Measurements from ENCODE around the gene RNF151.
A peak's percentile ranks its signal among the peaks of the same experiment; 100 is the strongest.

DNA sequence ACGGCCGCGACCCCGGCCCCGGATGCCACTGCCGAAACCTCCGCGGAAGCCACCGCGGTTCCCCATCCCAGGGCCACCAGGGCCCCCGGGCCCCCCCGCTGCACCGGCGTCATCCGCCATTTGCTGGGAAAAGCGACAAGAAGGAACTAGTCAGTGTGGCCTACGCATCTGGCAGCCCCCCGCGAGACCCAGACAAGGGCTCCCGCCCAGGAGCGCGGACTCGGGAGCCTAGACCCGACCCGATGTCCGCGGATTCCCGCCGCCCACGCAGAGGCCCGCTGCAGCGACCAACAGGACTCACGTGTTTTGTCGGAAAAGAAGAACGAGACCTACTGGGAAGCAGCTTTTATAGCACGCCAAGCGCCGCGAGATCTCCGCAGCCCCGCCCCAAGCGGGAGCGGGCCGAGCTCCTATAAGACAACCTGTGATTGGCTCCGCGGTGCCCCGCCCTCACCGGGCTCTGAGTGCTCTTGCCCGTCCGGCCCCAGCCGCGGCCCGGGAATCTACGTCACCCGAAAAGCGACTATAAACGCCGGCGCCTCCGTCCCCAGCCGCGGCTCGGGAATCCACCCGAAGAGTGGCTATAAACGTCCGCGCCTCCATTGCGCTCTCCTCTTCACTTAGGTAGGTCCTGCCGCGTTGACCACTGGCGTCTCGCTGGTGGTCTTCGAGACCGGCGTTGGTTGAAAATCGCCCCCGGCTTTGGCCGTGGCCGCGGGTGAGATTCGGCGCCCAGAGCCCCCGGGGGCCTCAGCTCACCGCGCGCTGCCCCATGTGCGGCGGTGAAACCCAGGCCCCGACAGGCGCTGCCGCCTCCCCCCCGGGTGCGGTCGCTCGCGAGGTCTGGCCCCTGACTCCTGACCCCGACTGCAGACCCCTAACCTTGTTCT lies 1.9 kb upstream of the RNF151 start, which contains the start of gene RPS2:
- TF ChIP-seq POLR2AphosphoS5 (IDR thresholded peaks at IDR 0.05; ENCODE audit: borderline replicate concordance, low read depth, low read length): peak; percentile 100
- TF ChIP-seq EZH2 (IDR thresholded peaks at IDR 0.05): no peak
- TF ChIP-seq FOXP2 (optimal IDR thresholded peaks at IDR 0.05; ENCODE audit: control extremely low read depth, extremely low read length, insufficient read depth): no peak

All from SK-N-MC (cell line).